GM18511 (cell line): ENCODE results near the gene LGI4.

ENCODE experiments used
- ATAC-seq: cut with Tn5 transposase; IDR thresholded peaks from one replicate; pipeline ENCODE4 v1.9.1; 2021; ENCODE audit warnings: mild to moderate bottlenecking, moderate library complexity; ENCODE audit not compliant: unreplicated experiment

The LGI4 gene

DNA sequence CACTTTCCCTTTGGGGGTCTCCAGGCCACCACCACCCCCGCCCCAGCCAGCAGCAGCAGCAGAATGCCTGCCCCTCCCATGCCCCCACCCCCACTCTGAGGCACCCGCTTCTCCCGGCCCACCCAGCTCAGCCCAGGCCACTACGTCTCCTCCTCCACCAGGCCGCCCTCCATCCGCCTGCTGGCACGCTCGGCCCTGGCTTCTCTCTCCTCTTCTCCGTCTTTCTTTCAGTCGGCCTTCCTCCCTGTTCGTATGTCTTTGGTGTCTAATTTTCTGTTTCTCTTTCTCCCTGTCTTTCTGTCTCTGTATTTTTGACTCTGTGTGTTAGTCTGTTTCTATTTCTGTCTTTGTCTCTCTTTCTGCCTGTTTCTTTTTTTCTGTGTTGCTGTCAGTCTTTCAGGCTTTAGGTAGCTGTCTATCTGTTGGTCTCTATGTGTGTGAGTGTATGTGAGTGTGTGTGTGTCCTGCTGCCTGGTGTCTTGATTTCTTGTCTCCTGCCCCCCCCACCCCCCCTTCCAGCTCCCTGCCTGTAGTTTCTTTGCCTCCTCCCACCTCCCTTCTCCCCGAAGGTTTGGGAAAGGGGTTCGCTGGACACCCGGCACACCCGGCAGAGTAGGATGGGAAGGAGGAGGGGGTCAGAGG is at the start of gene LGI4:
Gene LGI4, minus strand, starts transcription at position 459 of the 642 bp plus-strand sequence. Its CDS starts 379 bp downstream, at position 80.
- ATAC-seq: no peak

DNA sequence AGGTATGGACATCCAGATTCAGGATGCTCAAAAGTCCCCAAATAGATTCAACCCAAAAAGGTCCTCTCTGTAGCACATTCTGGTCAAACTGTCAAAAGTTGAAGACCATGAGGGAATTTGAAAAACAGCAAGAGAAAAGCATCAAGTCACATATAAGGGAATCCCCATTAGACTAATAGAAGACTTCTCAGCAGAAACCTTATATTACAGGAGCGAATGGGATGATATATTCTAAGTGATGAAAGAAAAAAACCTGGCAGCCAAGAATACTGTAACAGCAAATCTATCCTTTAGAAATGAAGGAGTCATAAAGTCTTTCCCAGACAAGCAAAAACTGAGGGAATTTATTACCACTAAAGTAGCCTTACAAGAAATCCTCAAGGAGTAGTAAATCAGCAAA is 49.4 kb upstream of the LGI4 start:
- ATAC-seq: no peak

GRCh38 chr19:35181387-35181786 is 46.5 kb upstream of the LGI4 start:
- ATAC-seq: no peak

DNA sequence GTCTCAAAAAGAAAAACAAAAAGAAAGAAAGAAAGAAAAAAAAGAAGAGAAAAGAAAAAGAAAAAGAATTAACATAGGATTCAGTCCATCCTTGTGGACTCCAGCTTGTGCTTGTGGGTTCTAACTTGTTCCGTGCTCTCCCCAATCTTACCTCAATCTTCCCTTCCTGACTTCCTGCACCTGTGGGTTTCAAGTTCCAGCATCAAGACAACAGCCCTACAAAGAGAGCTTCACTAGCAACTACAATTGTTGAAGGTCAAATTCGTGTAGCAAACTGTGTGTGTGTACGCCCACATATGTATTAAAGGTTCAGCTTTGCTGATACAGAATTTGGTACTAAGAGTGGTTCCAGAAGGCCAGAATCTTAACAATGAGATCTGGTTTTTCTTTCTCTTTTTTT is 45.0 kb upstream of the LGI4 start:
- ATAC-seq: no peak

GRCh38 chr19:35178701-35179100 is 43.8 kb upstream of the LGI4 start:
- ATAC-seq: no peak

- ATAC-seq: no peak
These were observed 42.8 kb upstream of the LGI4 start for GRCh38 chr19:35177377-35178274.

GRCh38 chr19:35176181-35176570 is 41.3 kb upstream of the LGI4 start:
- ATAC-seq: no peak

GRCh38 chr19:35174226-35174625 is 39.4 kb upstream of the LGI4 start:
- no peak for ATAC-seq

- ATAC-seq: no peak
These were observed 36.9 kb upstream of the LGI4 start for GRCh38 chr19:35171730-35172129.

DNA sequence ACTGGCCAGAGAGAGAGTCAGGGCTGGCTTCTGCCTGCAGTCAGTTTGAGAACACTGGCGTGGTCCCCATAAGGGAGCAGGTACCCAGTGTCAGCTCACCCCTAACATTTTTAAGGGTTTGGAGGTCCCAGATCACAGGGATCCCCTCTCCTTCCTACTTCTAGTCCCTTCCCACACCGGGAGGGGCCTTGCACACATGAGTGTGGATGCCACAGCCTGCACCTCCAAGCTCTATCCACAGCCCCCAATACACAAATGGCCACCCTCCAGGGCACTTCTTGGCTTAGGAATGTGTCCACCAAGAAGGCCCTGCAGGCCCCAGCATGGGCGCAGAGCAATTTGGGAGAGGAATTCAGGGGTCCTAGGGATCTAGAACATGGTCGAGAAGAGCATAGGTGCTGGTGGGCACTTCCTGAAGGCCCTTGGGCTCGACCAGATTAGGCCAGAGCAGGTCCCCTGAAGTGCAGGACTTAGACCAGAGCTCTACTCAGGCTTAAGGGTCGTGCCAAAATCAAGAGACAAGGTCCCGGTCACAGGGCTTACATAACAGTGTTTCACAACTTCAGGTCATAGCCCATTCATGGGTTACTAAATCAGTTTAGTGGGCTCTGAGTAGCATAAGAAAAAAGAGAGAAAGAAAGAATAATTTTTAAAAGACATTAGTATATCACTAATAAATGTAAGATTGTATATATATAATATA is 35.7 kb upstream of the LGI4 start:
- no peak for ATAC-seq

GRCh38 chr19:35169221-35169995 is 34.5 kb upstream of the LGI4 start:
- no peak for ATAC-seq

DNA sequence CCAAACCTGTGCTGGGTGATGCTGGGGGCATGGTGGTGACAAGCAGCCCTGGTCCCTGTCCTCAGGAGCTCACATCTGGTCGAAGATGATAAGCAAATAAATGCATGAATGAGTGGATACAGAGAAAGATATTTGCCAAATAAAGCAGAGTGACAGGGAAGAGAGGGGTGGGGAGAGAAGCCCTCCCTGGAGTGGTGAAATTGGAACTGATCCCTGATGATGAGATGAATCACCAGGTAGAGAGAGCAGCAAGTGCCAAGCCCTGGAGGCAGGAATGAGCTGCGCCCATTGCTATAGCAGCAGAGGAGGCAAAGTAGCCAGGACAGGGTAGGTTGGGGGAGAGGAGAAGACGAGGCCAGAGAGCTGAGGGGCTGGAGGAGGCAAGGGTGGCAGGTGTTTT is 33.3 kb upstream of the LGI4 start:
- ATAC-seq: no peak

GRCh38 chr19:35167251-35168119 is 32.6 kb upstream of the LGI4 start:
- ATAC-seq: no peak

- no peak for ATAC-seq
These were observed 31.5 kb upstream of the LGI4 start for GRCh38 chr19:35166100-35167063.

DNA sequence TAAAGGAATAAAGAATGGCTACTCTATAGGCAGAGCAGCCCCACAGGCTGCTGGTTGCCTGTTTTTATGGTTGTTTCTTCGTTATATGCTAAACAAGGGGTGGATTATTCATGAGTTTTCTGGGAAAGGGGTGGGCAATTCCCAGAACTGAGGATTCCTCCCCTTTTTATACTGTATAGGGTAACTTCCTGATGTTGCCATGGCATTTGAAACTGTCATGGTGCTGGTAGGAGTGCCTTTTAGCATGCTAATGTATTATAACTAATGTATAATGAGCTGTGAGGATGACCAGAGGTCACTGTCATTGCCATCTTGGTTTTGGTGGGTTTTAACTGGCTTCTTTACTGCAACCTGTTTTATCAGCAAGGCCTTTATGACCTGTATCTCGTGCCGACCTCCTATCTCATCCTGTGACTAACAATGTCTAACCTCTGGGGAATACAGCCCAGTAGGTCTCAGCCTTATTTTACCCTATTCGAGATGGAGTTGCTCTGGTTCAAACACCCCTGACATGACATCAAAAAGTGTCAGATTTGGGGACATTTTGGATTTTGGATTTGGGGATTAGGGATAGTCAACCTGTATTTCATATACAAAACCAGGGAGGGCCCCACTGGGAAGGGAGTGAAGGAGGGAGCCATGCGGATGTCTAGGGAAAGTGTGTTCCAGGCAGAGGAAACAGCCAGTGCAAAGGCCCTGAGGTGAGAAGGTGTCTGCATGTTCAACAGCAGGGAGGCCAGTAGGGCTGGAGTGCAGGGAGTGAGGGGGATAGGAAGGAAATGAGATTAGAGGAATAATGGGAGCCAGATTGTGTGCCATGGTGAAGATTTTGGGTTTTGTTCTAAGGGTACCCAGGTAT is 30.6 kb upstream of the LGI4 start:
- ATAC-seq: no peak

DNA sequence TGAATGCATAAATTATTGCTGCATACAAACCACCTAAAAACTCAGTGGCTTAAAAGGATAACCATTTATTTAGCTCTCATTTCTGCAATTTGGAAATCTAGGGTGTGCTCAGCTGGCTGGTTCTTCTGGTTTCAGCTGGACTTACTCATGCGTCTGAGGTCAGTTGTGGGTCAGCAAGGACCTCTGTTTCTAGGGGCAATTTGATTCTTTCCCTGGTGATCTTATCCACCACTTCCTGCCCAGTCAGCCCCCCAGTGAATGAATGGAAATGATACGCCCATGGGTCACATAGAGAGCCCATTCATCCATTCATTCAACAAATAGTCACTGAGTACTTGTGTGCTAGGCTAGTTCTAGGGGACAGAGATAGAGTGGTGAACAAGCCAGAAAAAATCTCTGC is 29.6 kb upstream of the LGI4 start:
- ATAC-seq: no peak

DNA sequence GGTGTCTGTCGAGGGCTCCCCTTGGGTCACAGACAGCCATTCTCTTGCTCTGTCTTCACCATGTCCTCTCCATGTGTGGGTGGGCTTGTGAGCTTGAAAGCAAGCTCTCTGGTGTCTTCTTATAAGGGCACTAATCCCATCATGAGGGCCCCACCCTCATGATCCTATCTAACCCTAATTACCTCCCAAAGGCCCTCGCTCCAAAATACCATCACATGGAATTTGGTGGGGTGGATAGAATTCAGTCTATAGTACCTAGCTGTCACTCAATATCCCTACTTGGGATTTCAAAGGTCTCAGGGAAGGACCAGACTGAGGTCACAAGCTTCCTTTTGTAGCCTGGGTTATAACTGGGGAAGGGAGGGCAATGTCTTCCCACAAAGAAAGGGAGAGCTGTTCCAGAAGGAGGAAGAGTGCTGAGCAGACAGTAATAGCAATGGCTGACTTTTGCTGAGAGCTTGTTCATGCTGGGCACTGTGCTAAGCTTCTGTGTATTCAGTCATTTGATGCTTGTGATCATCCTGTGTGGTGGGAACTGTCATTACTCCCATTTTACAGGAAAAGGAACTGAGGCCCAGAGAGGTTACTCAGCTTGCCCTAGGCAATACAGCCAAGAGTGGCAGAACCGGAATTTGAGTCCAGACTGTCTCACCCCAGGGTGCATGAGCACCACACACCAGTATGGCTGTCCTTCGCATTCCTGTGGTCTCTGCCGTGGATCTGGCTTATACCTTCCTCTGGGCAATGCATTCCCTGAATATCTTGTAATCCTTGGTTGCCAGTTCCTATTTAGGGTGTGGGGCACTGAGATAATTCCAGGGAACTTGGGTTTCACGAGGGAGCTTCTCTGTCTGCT is 27.8 kb upstream of the LGI4 start:
- no peak for ATAC-seq
